DOHH2 (cell line): ENCODE measurements around the gene KIAA1614.

ENCODE experiments used
- H3F3A ChIP-seq: fragments of 200-600 bp; sonication (generic), shearing (Covaris generic); 2 replicates; pipeline ENCODE4 v1.6.0; 2016; ENCODE audit warnings: antibody characterized with exemption, mild to moderate bottlenecking; ENCODE audit not compliant: control insufficient read depth, insufficient read depth
- H3K27ac ChIP-seq: fragments of 200-600 bp; sonication (generic); 2 replicates; pipeline ENCODE4 v1.5.1; 2014; ENCODE audit warnings: low read depth, mild to moderate bottlenecking, low read length, moderate library complexity
- H3K27me3 ChIP-seq: fragments of 200-600 bp; sonication (generic); 2 replicates; pipeline ENCODE4 v1.6.1; 2014; ENCODE audit warnings: mild to moderate bottlenecking, low read length, mixed read lengths; ENCODE audit not compliant: control insufficient read depth
- H3K36me3 ChIP-seq: fragments of 200-600 bp; sonication (generic); 2 replicates; pipeline ENCODE4 v1.6.1; 2014; ENCODE audit warnings: mild to moderate bottlenecking, low read length, moderate library complexity, mixed read lengths; ENCODE audit not compliant: control insufficient read depth
- H3K4me1 ChIP-seq: fragments of 200-600 bp; sonication (generic); 2 replicates; pipeline ENCODE4 v1.6.1; 2014; ENCODE audit warnings: mild to moderate bottlenecking, low read length, mixed read lengths; ENCODE audit not compliant: control insufficient read depth
- H3K4me2 ChIP-seq: fragments of 200-600 bp; sonication (generic); 2 replicates; pipeline ENCODE4 v1.6.0; 2014; ENCODE audit warnings: mild to moderate bottlenecking, low read length, moderate library complexity
- H3K4me3 ChIP-seq: fragments of 200-600 bp; sonication (generic); 2 replicates; pipeline ENCODE4 v1.5.1; 2014; ENCODE audit warnings: mild to moderate bottlenecking, low read length, mixed read lengths
- H3K79me2 ChIP-seq: fragments of 200-600 bp; sonication (generic); 2 replicates; pipeline ENCODE4 v1.6.1; 2014; ENCODE audit warnings: mild to moderate bottlenecking, low read length, mixed read lengths; ENCODE audit not compliant: control insufficient read depth
- H3K9me2 ChIP-seq: fragments of 200-600 bp; sonication (generic); replicated peaks from 2 replicates; pipeline ENCODE4 v1.6.1; 2014; ENCODE audit warnings: mild to moderate bottlenecking, low read length, mixed read lengths; ENCODE audit not compliant: control insufficient read depth
- H3K9me3 ChIP-seq: fragments of 200-600 bp; sonication (generic); 2 replicates; pipeline ENCODE4 v1.6.1; 2014; ENCODE audit warnings: antibody characterized with exemption, low read length, mixed read lengths; ENCODE audit not compliant: control insufficient read depth, insufficient read depth
- H4K20me1 ChIP-seq: fragments of 200-600 bp; sonication (generic); 2 replicates; pipeline ENCODE4 v1.6.0; 2014; ENCODE audit warnings: low read depth, mild to moderate bottlenecking, antibody characterized with exemption, low read length, moderate library complexity; ENCODE audit not compliant: control insufficient read depth, insufficient read depth
- EZH2phosphoT487 ChIP-seq: fragments of 200-600 bp; sonication (generic); IDR thresholded peaks from 2 replicates; pipeline ENCODE4 v1.6.1; 2017; ENCODE audit warnings: borderline replicate concordance, mild to moderate bottlenecking, antibody characterized with exemption, low read length, moderate library complexity, mixed read lengths
- TF ChIP-seq, protein P1 (sequence below): fragments of 200-600 bp; sonication (generic); IDR thresholded peaks from one replicate; pipeline ENCODE4 v1.5.1; 2014; ENCODE audit warnings: antibody characterized with exemption, mild to moderate bottlenecking, low read depth, low read length; ENCODE audit not compliant: poor library complexity, severe bottlenecking

The KIAA1614 gene

GRCh38 chr1:180932378-180932777 lies 19.7 kb downstream of the KIAA1614 start:
- no peaks in the 10 kb centered on the region for H3K79me2 ChIP-seq
- peaks cover 22% of the 10 kb centered on the region for H3K4me1 ChIP-seq
- H3K36me3 ChIP-seq: no peaks in the 10 kb centered on the region
- H3K27me3 ChIP-seq: no peaks in the 10 kb centered on the region
- H3K4me3 ChIP-seq: no peak overlapping the region
- H3K4me2 ChIP-seq: no peak overlapping the region
- H3K9me2 ChIP-seq: no peaks in the 10 kb centered on the region
- TF ChIP-seq, protein P1, sequence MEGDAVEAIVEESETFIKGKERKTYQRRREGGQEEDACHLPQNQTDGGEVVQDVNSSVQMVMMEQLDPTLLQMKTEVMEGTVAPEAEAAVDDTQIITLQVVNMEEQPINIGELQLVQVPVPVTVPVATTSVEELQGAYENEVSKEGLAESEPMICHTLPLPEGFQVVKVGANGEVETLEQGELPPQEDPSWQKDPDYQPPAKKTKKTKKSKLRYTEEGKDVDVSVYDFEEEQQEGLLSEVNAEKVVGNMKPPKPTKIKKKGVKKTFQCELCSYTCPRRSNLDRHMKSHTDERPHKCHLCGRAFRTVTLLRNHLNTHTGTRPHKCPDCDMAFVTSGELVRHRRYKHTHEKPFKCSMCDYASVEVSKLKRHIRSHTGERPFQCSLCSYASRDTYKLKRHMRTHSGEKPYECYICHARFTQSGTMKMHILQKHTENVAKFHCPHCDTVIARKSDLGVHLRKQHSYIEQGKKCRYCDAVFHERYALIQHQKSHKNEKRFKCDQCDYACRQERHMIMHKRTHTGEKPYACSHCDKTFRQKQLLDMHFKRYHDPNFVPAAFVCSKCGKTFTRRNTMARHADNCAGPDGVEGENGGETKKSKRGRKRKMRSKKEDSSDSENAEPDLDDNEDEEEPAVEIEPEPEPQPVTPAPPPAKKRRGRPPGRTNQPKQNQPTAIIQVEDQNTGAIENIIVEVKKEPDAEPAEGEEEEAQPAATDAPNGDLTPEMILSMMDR: no peak
- no peak for TF ChIP-seq EZH2phosphoT487
- no peak overlapping the region for H3K27ac ChIP-seq
- H4K20me1 ChIP-seq: peaks cover 3% of the 10 kb centered on the region; the same call in 1 of the 2 replicates
- no peaks in the 10 kb centered on the region for H3K9me3 ChIP-seq
- H3F3A ChIP-seq: no peaks in the 10 kb centered on the region

DNA sequence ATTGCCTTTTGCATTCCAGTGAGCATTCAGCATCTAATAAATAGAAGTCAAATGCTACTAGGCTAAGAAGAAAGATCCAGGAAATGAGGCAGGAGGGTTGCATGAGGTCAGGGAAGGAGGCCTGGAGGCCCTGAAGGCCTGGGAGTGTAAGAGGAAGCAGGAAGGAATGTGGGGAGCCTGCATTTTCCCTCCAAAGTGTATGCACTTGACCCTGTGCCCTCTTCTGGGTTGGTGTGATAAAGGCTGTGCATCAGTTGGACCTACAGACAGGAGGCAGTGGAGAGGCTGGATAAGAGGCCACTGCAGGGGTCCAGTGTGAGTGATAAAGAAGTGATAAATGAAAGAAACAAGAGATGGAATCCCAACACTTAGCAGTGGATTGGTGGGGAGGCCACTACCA lies 20.4 kb downstream of the KIAA1614 start:
- no peak for TF ChIP-seq EZH2phosphoT487
- TF ChIP-seq, protein P1: no peak
- no peaks in the 10 kb centered on the region for H3K79me2 ChIP-seq
- H3K27ac ChIP-seq: no peak overlapping the region
- H3K4me2 ChIP-seq: no peak overlapping the region
- no peaks in the 10 kb centered on the region for H3K9me2 ChIP-seq
- peaks cover 6% of the 10 kb centered on the region for H3K27me3 ChIP-seq
- no peaks in the 10 kb centered on the region for H3F3A ChIP-seq
- peaks cover 3% of the 10 kb centered on the region; the same call in 1 of the 2 replicates for H4K20me1 ChIP-seq
- H3K9me3 ChIP-seq: no peaks in the 10 kb centered on the region
- H3K36me3 ChIP-seq: no peaks in the 10 kb centered on the region
- H3K4me1 ChIP-seq: peaks cover 26% of the 10 kb centered on the region
- no peak overlapping the region for H3K4me3 ChIP-seq

DNA sequence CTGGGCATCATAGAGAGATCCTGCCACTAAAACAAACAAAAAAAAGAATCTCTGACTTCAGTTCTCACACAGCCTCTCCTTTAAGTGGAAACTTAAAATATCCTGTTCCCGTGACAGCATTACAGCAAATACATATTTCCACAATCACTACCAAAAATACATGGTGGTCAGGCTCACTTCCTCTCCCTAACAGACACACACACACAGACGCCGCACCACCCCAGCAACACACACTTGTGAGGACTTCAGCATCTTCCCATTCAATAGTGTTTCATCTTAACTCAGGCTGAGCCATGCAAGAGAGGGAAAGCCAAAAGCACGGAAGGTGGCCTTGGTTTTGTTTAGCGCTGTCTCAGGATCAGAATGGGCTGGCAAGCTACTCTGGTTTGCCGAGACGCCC lies 21.9 kb downstream of the KIAA1614 start:
- no peaks in the 10 kb centered on the region for H3K36me3 ChIP-seq
- TF ChIP-seq, protein P1: no peak
- TF ChIP-seq EZH2phosphoT487: no peak
- H3K27me3 ChIP-seq: peaks cover 11% of the 10 kb centered on the region
- H3K79me2 ChIP-seq: no peaks in the 10 kb centered on the region
- peak overlapping the region; percentile 24; the same call in 1 of the 2 replicates for H3K4me3 ChIP-seq
- H3F3A ChIP-seq: no peaks in the 10 kb centered on the region
- no peak overlapping the region for H3K27ac ChIP-seq
- peaks cover 3% of the 10 kb centered on the region; the same call in 1 of the 2 replicates for H4K20me1 ChIP-seq
- peaks cover 26% of the 10 kb centered on the region for H3K4me1 ChIP-seq
- H3K4me2 ChIP-seq: peak overlapping the region; percentile 43
- H3K9me2 ChIP-seq: no peaks in the 10 kb centered on the region
- H3K9me3 ChIP-seq: no peaks in the 10 kb centered on the region
